H9 (cell line): ENCODE measurements around the gene CCNF. TPM values are rescaled to one million over a fixed set of nuclear protein-coding genes. Genes with fewer than 3 reads are reported as not detected.

ENCODE experiments used
- DNase-seq: peaks from one replicate; pipeline ENCODE4 v3.0.0-alpha.2; 2017
- H2AFZ ChIP-seq: one replicate; pipeline ENCODE4 v1.6.1; 2013; ENCODE audit warnings: mild to moderate bottlenecking, low read length, control low read depth, moderate library complexity
- H2AK5ac ChIP-seq: 2 replicates; pipeline ENCODE4 v1.6.1; 2013; ENCODE audit warnings: low read length, control low read depth, mixed read lengths; ENCODE audit not compliant: insufficient read length
- H2BK120ac ChIP-seq: one replicate; pipeline ENCODE4 v1.6.1; 2013; ENCODE audit warnings: low read depth, mild to moderate bottlenecking, low read length, control low read depth, inconsistent platforms; ENCODE audit not compliant: poor library complexity, severe bottlenecking
- H2BK12ac ChIP-seq: 2 replicates; pipeline ENCODE4 v1.6.1; 2013; ENCODE audit warnings: low read length, control low read depth, mixed read lengths, low read depth; ENCODE audit not compliant: insufficient read length
- H2BK15ac ChIP-seq: 2 replicates; pipeline ENCODE4 v1.6.1; 2013; ENCODE audit warnings: low read depth, low read length, control low read depth
- H2BK20ac ChIP-seq: one replicate; pipeline ENCODE4 v1.6.1; 2013; ENCODE audit warnings: low read depth, mild to moderate bottlenecking, low read length, control low read depth, inconsistent platforms; ENCODE audit not compliant: poor library complexity, severe bottlenecking
- H2BK5ac ChIP-seq: 2 replicates; pipeline ENCODE4 v1.6.1; 2013; ENCODE audit warnings: low read length, control low read depth, mixed read lengths; ENCODE audit not compliant: insufficient read length
- H3K14ac ChIP-seq: 2 replicates; pipeline ENCODE4 v1.6.1; 2013; ENCODE audit warnings: low read length, control low read depth; ENCODE audit not compliant: insufficient read depth
- H3K18ac ChIP-seq: 2 replicates; pipeline ENCODE4 v1.6.1; 2013; ENCODE audit warnings: low read depth, mild to moderate bottlenecking, mixed read lengths, low read length, control low read depth; ENCODE audit not compliant: insufficient read length
- H3K23ac ChIP-seq: 2 replicates; pipeline ENCODE4 v1.6.1; 2013; ENCODE audit warnings: low read length, control low read depth, mixed read lengths, low read depth; ENCODE audit not compliant: insufficient read length
- H3K23me2 ChIP-seq: 2 replicates; pipeline ENCODE4 v1.6.1; 2013; ENCODE audit warnings: low read depth, mild to moderate bottlenecking, mixed read lengths, low read length, control low read depth; ENCODE audit not compliant: insufficient read length, poor library complexity, severe bottlenecking
- H3K27ac ChIP-seq: 2 replicates; pipeline ENCODE4 v1.5.1; 2013; ENCODE audit warnings: low read length, control low read depth, mixed read lengths, low read depth; ENCODE audit not compliant: insufficient read length
- H3K27me3 ChIP-seq: 2 replicates; pipeline ENCODE4 v1.6.1; 2013; ENCODE audit warnings: low read length, control low read depth, inconsistent platforms; ENCODE audit not compliant: insufficient read depth
- H3K4ac ChIP-seq: 2 replicates; pipeline ENCODE4 v1.6.1; 2013; ENCODE audit warnings: low read depth, mild to moderate bottlenecking, control low read depth, inconsistent platforms, low read length, moderate library complexity
- H3K4me1 ChIP-seq: 2 replicates; pipeline ENCODE4 v1.6.1; 2013; ENCODE audit warnings: low read length, control low read depth, inconsistent platforms; ENCODE audit not compliant: insufficient read depth
- H3K4me2 ChIP-seq: 2 replicates; pipeline ENCODE4 v1.6.1; 2013; ENCODE audit warnings: low read length, control low read depth, mixed read lengths; ENCODE audit not compliant: insufficient read length, insufficient read depth
- H3K56ac ChIP-seq: 2 replicates; pipeline ENCODE4 v1.6.1; 2013; ENCODE audit warnings: low read depth, mild to moderate bottlenecking, mixed read lengths, low read length, control low read depth; ENCODE audit not compliant: insufficient read length
- H3K79me1 ChIP-seq: 2 replicates; pipeline ENCODE4 v1.6.1; 2013; ENCODE audit warnings: low read depth, mild to moderate bottlenecking, moderate library complexity, low read length, control low read depth, inconsistent platforms; ENCODE audit not compliant: insufficient read depth, poor library complexity, severe bottlenecking
- H3K79me2 ChIP-seq: 2 replicates; pipeline ENCODE4 v1.6.1; 2013; ENCODE audit warnings: low read length, control low read depth, inconsistent platforms; ENCODE audit not compliant: insufficient read depth
- H3K9ac ChIP-seq: 2 replicates; pipeline ENCODE4 v1.6.1; 2013; ENCODE audit warnings: low read length, control low read depth, mixed read lengths; ENCODE audit not compliant: insufficient read length; ENCODE audit errors: extremely low read depth
- H3K9me3 ChIP-seq: one replicate; pipeline ENCODE4 v1.6.1; 2013; ENCODE audit warnings: low read depth, low read length, inconsistent platforms; ENCODE audit not compliant: control insufficient read depth
- H3T11ph ChIP-seq: one replicate; pipeline ENCODE4 v1.6.1; 2013; ENCODE audit warnings: mild to moderate bottlenecking, low read length, control low read depth, inconsistent platforms
- H4K20me1 ChIP-seq: one replicate; pipeline ENCODE4 v1.6.1; 2013; ENCODE audit not compliant: control insufficient read depth, insufficient read length, insufficient read depth
- H4K5ac ChIP-seq: 2 replicates; pipeline ENCODE4 v1.6.1; 2013; ENCODE audit warnings: low read depth, mild to moderate bottlenecking, mixed read lengths, low read length, control low read depth; ENCODE audit not compliant: insufficient read length
- H4K8ac ChIP-seq: replicated peaks from 2 replicates; pipeline ENCODE4 v1.6.1; 2013; ENCODE audit warnings: low read length, control low read depth, mixed read lengths, low read depth; ENCODE audit not compliant: insufficient read length
- H4K91ac ChIP-seq: 2 replicates; pipeline ENCODE4 v1.6.1; 2013; ENCODE audit warnings: low read depth, mild to moderate bottlenecking, moderate library complexity, mixed read lengths, low read length, control low read depth; ENCODE audit not compliant: insufficient read length
- H3K27ac Mint-ChIP-seq, 3 experiments: 2 replicates in 2 of 3; 3 replicates in 1 of 3; pipeline ENCODE4 v1.8.0; 2020 to 2021; ENCODE audit warnings: mixed read lengths in 3 of 3, mild to moderate bottlenecking in 1 of 3, moderate library complexity in 1 of 3
- H3K27me3 Mint-ChIP-seq: 2 replicates; pipeline ENCODE4 v1.8.0; 2021; ENCODE audit warnings: low read depth, mild to moderate bottlenecking, moderate library complexity, mixed read lengths
- H3K36me3 Mint-ChIP-seq, 3 experiments: 2 replicates in 2 of 3; 3 replicates in 1 of 3; pipeline ENCODE4 v1.8.0; 2020 to 2021; ENCODE audit warnings: low read depth in 3 of 3, mixed read lengths in 3 of 3; ENCODE audit not compliant: insufficient read depth in 1 of 3
- H3K4me1 Mint-ChIP-seq, 2 experiments: 2 replicates each; pipeline ENCODE4 v1.8.0; 2020; ENCODE audit warnings: mixed read lengths in 2 of 2
- H3K4me3 Mint-ChIP-seq, 2 experiments: 2 replicates in 1 of 2; 3 replicates in 1 of 2; pipeline ENCODE4 v1.8.0; 2020 to 2021; ENCODE audit warnings: mild to moderate bottlenecking in 2 of 2, mixed read lengths in 2 of 2, moderate library complexity in 1 of 2
- H3K9me3 Mint-ChIP-seq, 2 experiments: 2 replicates in 1 of 2; 3 replicates in 1 of 2; pipeline ENCODE4 v1.8.0; 2020; ENCODE audit warnings: mild to moderate bottlenecking in 2 of 2, mixed read lengths in 2 of 2, moderate library complexity in 1 of 2
- WGBS: extraction: QIAGEN DNeasy Blood & Tissue Kit; methylation state at CpG from one replicate; pipeline ENCODE4 v1.1.7; 2013; ENCODE audit warnings: missing lambda C conversion rate, low lambda C conversion rate, mixed read lengths; ENCODE audit not compliant: insufficient read length; ENCODE audit errors: extremely low coverage; 5-methylcytosine and 5-hydroxymethylcytosine counted together
- total RNA-seq: library from RNA; stranded (reverse); gene quantifications from 2 replicates; pipeline ENCODE4 v1.2.1, GENCODE V29; 2021
- TF ChIP-seq, protein P1 (sequence below): fragments of 200-600 bp; sonication (generic); conservative IDR thresholded peaks from 3 replicates; pipeline ENCODE4 v1.8.0; 2021; ENCODE audit warnings: antibody characterized with exemption, mild to moderate bottlenecking

Gene CCNF
- total RNA-seq, 1 experiment from 2014 or later = 61.6 TPM

DNA sequence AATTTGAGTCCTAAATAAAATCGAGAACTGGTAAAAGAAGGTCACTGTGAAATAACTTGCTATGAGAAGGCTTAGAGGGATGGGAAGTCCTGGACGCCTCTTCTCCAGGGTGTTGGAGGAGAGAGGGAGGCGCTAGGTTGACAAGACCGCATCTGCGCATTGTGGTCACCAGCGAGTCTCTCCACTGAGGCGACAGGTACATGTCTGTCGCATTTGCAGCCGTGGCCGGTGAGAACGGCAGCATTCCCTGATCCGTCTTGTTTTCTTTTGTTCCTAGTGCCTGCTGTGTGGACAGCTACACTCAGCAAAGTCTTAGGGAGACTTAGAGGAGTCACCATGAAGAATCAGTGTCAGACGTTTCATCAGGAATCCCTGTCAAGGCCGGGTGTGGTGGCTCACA, 76.4 kb downstream of the CCNF start:
- H4K8ac ChIP-seq = no peak overlapping the region
- no peaks in the 10 kb centered on the region for H3K36me3 Mint-ChIP-seq
- no peak overlapping the region for H3K4me3 Mint-ChIP-seq
- H3K56ac ChIP-seq = no peak overlapping the region
- peaks cover 3% of the 10 kb centered on the region for H3K23me2 ChIP-seq
- no peaks in the 10 kb centered on the region for H3K9me3 ChIP-seq
- no peak overlapping the region for H3K14ac ChIP-seq
- no peak overlapping the region for H4K5ac ChIP-seq
- H3K9ac ChIP-seq = no peak overlapping the region
- H3K18ac ChIP-seq = no peak overlapping the region
- H3K27ac ChIP-seq = no peak overlapping the region
- no peak overlapping the region for H2BK5ac ChIP-seq
- TF ChIP-seq, protein P1, sequence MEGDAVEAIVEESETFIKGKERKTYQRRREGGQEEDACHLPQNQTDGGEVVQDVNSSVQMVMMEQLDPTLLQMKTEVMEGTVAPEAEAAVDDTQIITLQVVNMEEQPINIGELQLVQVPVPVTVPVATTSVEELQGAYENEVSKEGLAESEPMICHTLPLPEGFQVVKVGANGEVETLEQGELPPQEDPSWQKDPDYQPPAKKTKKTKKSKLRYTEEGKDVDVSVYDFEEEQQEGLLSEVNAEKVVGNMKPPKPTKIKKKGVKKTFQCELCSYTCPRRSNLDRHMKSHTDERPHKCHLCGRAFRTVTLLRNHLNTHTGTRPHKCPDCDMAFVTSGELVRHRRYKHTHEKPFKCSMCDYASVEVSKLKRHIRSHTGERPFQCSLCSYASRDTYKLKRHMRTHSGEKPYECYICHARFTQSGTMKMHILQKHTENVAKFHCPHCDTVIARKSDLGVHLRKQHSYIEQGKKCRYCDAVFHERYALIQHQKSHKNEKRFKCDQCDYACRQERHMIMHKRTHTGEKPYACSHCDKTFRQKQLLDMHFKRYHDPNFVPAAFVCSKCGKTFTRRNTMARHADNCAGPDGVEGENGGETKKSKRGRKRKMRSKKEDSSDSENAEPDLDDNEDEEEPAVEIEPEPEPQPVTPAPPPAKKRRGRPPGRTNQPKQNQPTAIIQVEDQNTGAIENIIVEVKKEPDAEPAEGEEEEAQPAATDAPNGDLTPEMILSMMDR = no peak
- no peak overlapping the region for H2BK12ac ChIP-seq
- no peak overlapping the region for H2BK120ac ChIP-seq
- no peak overlapping the region for H3K27ac Mint-ChIP-seq
- no peak overlapping the region for H4K91ac ChIP-seq
- H3K27me3 ChIP-seq = no peaks in the 10 kb centered on the region
- no peaks in the 10 kb centered on the region for H3K79me2 ChIP-seq
- H3K4me2 ChIP-seq = no peak overlapping the region
- H2BK20ac ChIP-seq = no peak overlapping the region
- no peak overlapping the region for H3K4ac ChIP-seq
- 100% methylated on average over 1 of the region's 14 CpGs for WGBS
- H3K79me1 ChIP-seq = no peaks in the 10 kb centered on the region
- peaks cover 3 to 15% of the 10 kb centered on the region in 2 experiments for H3K4me1 Mint-ChIP-seq
- H3T11ph ChIP-seq = no peak overlapping the region
- no peaks in the 10 kb centered on the region for H3K27me3 Mint-ChIP-seq
- no peak overlapping the region for H2AFZ ChIP-seq
- DNase-seq = no peak
- H3K9me3 Mint-ChIP-seq = no peaks in the 10 kb centered on the region
- H3K23ac ChIP-seq = no peak overlapping the region
- H4K20me1 ChIP-seq = no peaks in the 10 kb centered on the region
- no peak overlapping the region for H2BK15ac ChIP-seq
- H3K4me1 ChIP-seq = no peaks in the 10 kb centered on the region
- H2AK5ac ChIP-seq = no peak overlapping the region
